Activated CD8-positive, alpha-beta T cell treated with anti-CD3 and anti-CD28 coated beads, Interleukin-2, amount 10 ng/mL, durations not matched to agents 7 days and 5 days (primary cell): ENCODE results near the gene ELFN1. TPM values are rescaled to one million over a fixed set of nuclear protein-coding genes. Genes with fewer than 3 reads are reported as not detected.

Experiments used
- ATAC-seq: fragments of 150-1000 bp; cut with Tn5 transposase; one replicate; pipeline ENCODE4 v1.10.0; 2021; ENCODE audit warnings: moderate library complexity
- CTCF ChIA-PET: fragments of 350-600 bp; sonication (Branson Sonifier 250); formaldehyde crosslinking; loops from one replicate; lab custom pipeline; 2021; ENCODE audit warnings: antibody characterized with exemption; lab: Charles Lee
- POLR2A ChIA-PET: fragments of 350-600 bp; sonication (Branson Sonifier 250); formaldehyde crosslinking; loops from one replicate; lab custom pipeline; 2021; ENCODE audit warnings: antibody characterized with exemption; lab: Charles Lee
- DNase-seq: peaks from one replicate; pipeline ENCODE4 v3.0.0-alpha.2; 2020
- H3K27ac Mint-ChIP-seq: one replicate; pipeline ENCODE4 v1.8.0; 2021; ENCODE audit warnings: mild to moderate bottlenecking, mixed read lengths
- H3K27me3 Mint-ChIP-seq: one replicate; pipeline ENCODE4 v1.8.0; 2021; ENCODE audit warnings: low read depth, mixed read lengths
- H3K36me3 Mint-ChIP-seq: one replicate; pipeline ENCODE4 v1.8.0; 2021; ENCODE audit warnings: low read depth, mixed read lengths
- H3K4me1 Mint-ChIP-seq: one replicate; pipeline ENCODE4 v1.8.0; 2021; ENCODE audit warnings: low read depth, mixed read lengths
- H3K4me3 Mint-ChIP-seq: one replicate; pipeline ENCODE4 v1.8.0; 2021; ENCODE audit warnings: mild to moderate bottlenecking, mixed read lengths
- H3K9me3 Mint-ChIP-seq: one replicate; pipeline ENCODE4 v1.8.0; 2022; ENCODE audit warnings: mixed read lengths; ENCODE audit not compliant: insufficient read depth
- total RNA-seq, 2 experiments: library from RNA; stranded (reverse); gene quantifications; one replicate each; pipeline ENCODE4 v1.2.3, GENCODE V29; 2021

ELFN1 gene
- total RNA-seq, 2 experiments from 2014 or later = not detected

DNA sequence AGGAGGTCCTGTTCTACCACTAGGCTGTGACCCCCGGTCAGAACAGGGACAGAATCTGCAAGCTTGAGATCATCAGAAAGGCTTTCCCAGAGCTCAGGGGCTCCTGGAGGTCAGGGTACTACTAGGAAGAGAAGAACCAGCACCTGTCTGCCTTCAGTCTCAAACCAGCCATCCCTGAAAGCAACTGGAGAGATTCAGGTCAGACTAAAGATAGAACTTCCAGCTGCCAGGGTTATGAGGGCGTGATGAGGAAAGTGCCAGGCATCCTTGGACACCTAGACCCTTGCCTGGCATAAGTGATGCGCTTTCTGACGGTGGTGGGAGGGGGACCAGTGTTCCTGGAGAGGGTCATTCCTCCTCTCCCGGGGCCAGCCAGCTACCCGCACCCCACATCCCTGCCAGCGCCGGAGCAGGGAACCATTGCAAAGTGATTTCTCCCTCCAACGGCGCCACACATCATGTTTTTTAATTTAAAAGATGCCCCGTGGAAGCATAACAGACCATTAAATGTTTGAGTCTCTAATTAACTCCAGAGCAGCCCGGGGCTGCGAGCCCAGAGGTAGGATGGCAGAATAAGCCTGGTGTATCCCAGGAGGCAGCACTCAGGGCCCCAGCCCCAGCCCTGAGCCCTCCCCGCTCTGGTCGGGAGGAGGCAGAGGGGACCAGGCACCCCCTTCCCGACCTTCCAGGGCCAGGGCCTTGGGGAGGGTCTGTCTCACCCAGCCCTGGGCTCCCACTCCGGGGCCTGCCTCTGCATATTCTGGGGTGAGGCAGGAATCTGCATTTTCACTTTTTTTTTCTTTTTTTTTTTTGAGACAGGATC, 64.0 kb downstream of the ELFN1 start:
- Mint-ChIP-seq H3K9me3 (no peaks in the 10 kb centered on the region), H3K4me3 (no peak overlapping the region), H3K4me1 (peaks cover 10% of the 10 kb centered on the region), H3K27ac (no peak overlapping the region), H3K27me3 (peaks cover under 1% of the 10 kb centered on the region), H3K36me3 (no peaks in the 10 kb centered on the region)
- ChIA-PET CTCF (no interaction called here), POLR2A (no interaction called here)
- no peak for DNase-seq
- ATAC-seq = no peak

DNA sequence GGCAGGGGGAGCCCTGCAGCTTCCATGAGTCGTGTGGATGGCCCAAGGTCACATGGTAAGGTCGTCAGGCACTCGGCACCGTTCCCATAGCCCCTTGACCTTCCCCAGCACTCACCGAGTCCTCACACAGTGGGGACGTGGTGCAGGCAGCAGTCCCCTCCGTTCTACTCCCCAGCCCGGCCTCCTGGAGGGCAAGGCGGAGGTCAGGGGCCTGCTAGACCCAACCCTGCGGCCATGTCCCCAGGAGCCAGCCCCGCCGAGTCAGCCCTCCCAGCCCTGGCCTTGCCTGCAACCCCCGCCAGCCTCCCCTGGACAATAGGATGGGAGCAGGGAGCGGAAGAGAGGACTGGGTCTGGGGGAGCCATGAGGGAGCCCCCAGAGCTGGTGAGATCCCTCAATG, 65.2 kb downstream of the ELFN1 start:
- DNase-seq (no peak), ATAC-seq (no peak)
- Mint-ChIP-seq H3K27ac (no peak overlapping the region), H3K4me1 (peaks cover 12% of the 10 kb centered on the region), H3K9me3 (no peaks in the 10 kb centered on the region), H3K36me3 (no peaks in the 10 kb centered on the region), H3K27me3 (peaks cover 2% of the 10 kb centered on the region), H3K4me3 (no peak overlapping the region)
- CTCF ChIA-PET = no interaction called here
- POLR2A ChIA-PET = no interaction called here

- H3K4me1 Mint-ChIP-seq = peaks cover 15% of the 10 kb centered on the region
- DNase-seq (no peak), ATAC-seq (no peak)
- peaks cover 2% of the 10 kb centered on the region for H3K27me3 Mint-ChIP-seq
- ChIA-PET POLR2A (no interaction called here), CTCF (no interaction called here)
- H3K4me3 Mint-ChIP-seq = no peak overlapping the region
- no peaks in the 10 kb centered on the region for H3K36me3 Mint-ChIP-seq
- no peak overlapping the region for H3K27ac Mint-ChIP-seq
- H3K9me3 Mint-ChIP-seq = no peaks in the 10 kb centered on the region
Measured at GRCh38 chr7:1735806-1736483, 65.9 kb downstream of the ELFN1 start.

- ATAC-seq (no peak), DNase-seq (no peak)
- Mint-ChIP-seq H3K36me3 (no peaks in the 10 kb centered on the region), H3K4me1 (peaks cover 17% of the 10 kb centered on the region), H3K4me3 (no peak overlapping the region), H3K27ac (no peak overlapping the region), H3K27me3 (peaks cover 2% of the 10 kb centered on the region), H3K9me3 (no peaks in the 10 kb centered on the region)
- POLR2A ChIA-PET = no interaction called here
- CTCF ChIA-PET = no interaction called here
Measured at GRCh38 chr7:1736484-1736817, 66.4 kb downstream of the ELFN1 start.

- DNase-seq = no peak
- Mint-ChIP-seq H3K9me3 (no peaks in the 10 kb centered on the region), H3K36me3 (no peaks in the 10 kb centered on the region), H3K4me3 (no peak overlapping the region), H3K4me1 (peaks cover 21% of the 10 kb centered on the region), H3K27ac (no peak overlapping the region), H3K27me3 (peaks cover 2% of the 10 kb centered on the region)
- ChIA-PET CTCF (no interaction called here), POLR2A (no interaction called here)
- no peak for ATAC-seq
Measured at GRCh38 chr7:1736830-1737229, 66.8 kb downstream of the ELFN1 start.

- Mint-ChIP-seq H3K27ac (no peak overlapping the region), H3K4me3 (no peak overlapping the region), H3K9me3 (no peaks in the 10 kb centered on the region), H3K36me3 (no peaks in the 10 kb centered on the region), H3K4me1 (peaks cover 28% of the 10 kb centered on the region), H3K27me3 (peaks cover 2% of the 10 kb centered on the region)
- no peak for DNase-seq
- no peak for ATAC-seq
- CTCF ChIA-PET = no interaction called here
- POLR2A ChIA-PET = no interaction called here
Measured at GRCh38 chr7:1737523-1737922, 67.4 kb downstream of the ELFN1 start.

DNA sequence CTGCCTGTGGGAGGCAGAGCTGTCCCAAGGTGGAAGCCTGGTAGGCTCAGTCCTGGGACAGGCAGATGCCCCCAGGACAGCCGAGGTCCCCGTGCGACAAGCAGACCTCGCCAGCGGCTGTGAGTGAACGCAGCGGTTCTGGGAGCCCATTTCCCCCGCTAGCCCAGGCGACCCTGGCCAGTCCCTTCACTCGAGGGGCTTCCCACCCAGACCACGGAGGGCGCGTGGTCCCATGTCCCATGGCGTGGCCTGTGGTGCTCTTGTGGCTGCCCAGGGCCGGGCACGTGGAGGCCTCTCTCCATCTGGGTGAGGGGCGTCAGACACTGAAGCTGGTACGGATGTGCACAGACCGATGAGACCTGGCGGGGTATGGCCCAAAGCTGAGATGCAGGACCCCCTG, 67.9 kb downstream of the ELFN1 start:
- Mint-ChIP-seq H3K4me1 (peaks cover 32% of the 10 kb centered on the region), H3K27me3 (peaks cover 2% of the 10 kb centered on the region), H3K36me3 (no peaks in the 10 kb centered on the region), H3K27ac (peak overlapping the region; percentile 0), H3K9me3 (no peaks in the 10 kb centered on the region), H3K4me3 (no peak overlapping the region)
- no peak for ATAC-seq
- ChIA-PET POLR2A (no interaction called here), CTCF (no interaction called here)
- DNase-seq = no peak

GRCh38 chr7:1738511-1738910, 68.4 kb downstream of the ELFN1 start:
- H3K4me1 Mint-ChIP-seq = peaks cover 36% of the 10 kb centered on the region
- H3K27me3 Mint-ChIP-seq = peaks cover 2% of the 10 kb centered on the region
- ChIA-PET POLR2A (no interaction called here), CTCF (no interaction called here)
- H3K4me3 Mint-ChIP-seq = peak overlapping the region; percentile 39
- ATAC-seq = no peak
- H3K36me3 Mint-ChIP-seq = no peaks in the 10 kb centered on the region
- no peak for DNase-seq
- peak overlapping the region; percentile 0 for H3K27ac Mint-ChIP-seq
- H3K9me3 Mint-ChIP-seq = no peaks in the 10 kb centered on the region

- Mint-ChIP-seq H3K36me3 (no peaks in the 10 kb centered on the region), H3K27ac (peak overlapping the region; percentile 44), H3K9me3 (no peaks in the 10 kb centered on the region), H3K27me3 (peaks cover 2% of the 10 kb centered on the region), H3K4me1 (peaks cover 36% of the 10 kb centered on the region), H3K4me3 (peak overlapping the region; percentile 17)
- no peak for ATAC-seq
- ChIA-PET CTCF (no interaction called here), POLR2A (no interaction called here)
- no peak for DNase-seq
Measured at GRCh38 chr7:1738956-1739355, 68.9 kb downstream of the ELFN1 start.

- CTCF ChIA-PET = no interaction called here
- Mint-ChIP-seq H3K36me3 (no peaks in the 10 kb centered on the region), H3K4me1 (peaks cover 36% of the 10 kb centered on the region), H3K27me3 (peaks cover 2% of the 10 kb centered on the region), H3K9me3 (no peaks in the 10 kb centered on the region), H3K4me3 (no peak overlapping the region), H3K27ac (no peak overlapping the region)
- ATAC-seq = no peak
- POLR2A ChIA-PET = no interaction called here
- DNase-seq = no peak
Measured at GRCh38 chr7:1739593-1739992, 69.5 kb downstream of the ELFN1 start.

GRCh38 chr7:1740214-1740613, 70.1 kb downstream of the ELFN1 start:
- DNase-seq (no peak), ATAC-seq (no peak)
- Mint-ChIP-seq H3K36me3 (no peaks in the 10 kb centered on the region), H3K9me3 (no peaks in the 10 kb centered on the region), H3K4me3 (no peak overlapping the region), H3K27ac (no peak overlapping the region), H3K27me3 (peaks cover 2% of the 10 kb centered on the region), H3K4me1 (peaks cover 36% of the 10 kb centered on the region)
- ChIA-PET POLR2A (no interaction called here), CTCF (no interaction called here)

GRCh38 chr7:1741246-1741645, 71.2 kb downstream of the ELFN1 start:
- H3K4me1 Mint-ChIP-seq = peaks cover 36% of the 10 kb centered on the region
- ATAC-seq = no peak
- ChIA-PET CTCF (no interaction called here), POLR2A (no interaction called here)
- no peaks in the 10 kb centered on the region for H3K9me3 Mint-ChIP-seq
- DNase-seq = no peak
- no peaks in the 10 kb centered on the region for H3K36me3 Mint-ChIP-seq
- H3K4me3 Mint-ChIP-seq = peak overlapping the region; percentile 36
- peak overlapping the region; percentile 79 for H3K27ac Mint-ChIP-seq
- peaks cover 2% of the 10 kb centered on the region for H3K27me3 Mint-ChIP-seq
